HFFc6 (cell line): ENCODE measurements around the gene SPINK2. TPM values are rescaled to one million over a fixed set of nuclear protein-coding genes. Genes with fewer than 3 reads are reported as not detected.

ENCODE experiments used
- DNase-seq: peaks from one replicate; pipeline ENCODE4 v3.0.0-alpha.2; 2018
- H3K27ac Mint-ChIP-seq: 2 replicates; pipeline ENCODE4 v1.8.0; 2020; ENCODE audit warnings: mild to moderate bottlenecking, mixed read lengths
- H3K27me3 Mint-ChIP-seq: 2 replicates; pipeline ENCODE4 v1.8.0; 2021; ENCODE audit warnings: mild to moderate bottlenecking, moderate library complexity, mixed read lengths; ENCODE audit not compliant: insufficient read depth
- H3K36me3 Mint-ChIP-seq: 2 replicates; pipeline ENCODE4 v1.8.0; 2021; ENCODE audit warnings: low read depth, mixed read lengths
- H3K4me1 Mint-ChIP-seq: 2 replicates; pipeline ENCODE4 v1.8.0; 2020; ENCODE audit warnings: low read depth, mixed read lengths
- H3K4me3 Mint-ChIP-seq: 2 replicates; pipeline ENCODE4 v1.8.0; 2020; ENCODE audit warnings: mild to moderate bottlenecking, moderate library complexity, mixed read lengths
- H3K9me3 Mint-ChIP-seq: 2 replicates; pipeline ENCODE4 v1.8.0; 2020; ENCODE audit warnings: mild to moderate bottlenecking, mixed read lengths
- total RNA-seq, 6 experiments: library from RNA; stranded (reverse); fragmentation: NEBNext Ultra II Directional; extraction: Animal tissue kit (Norgen Biotek cat#: 25700); gene quantifications; 2 replicates in 1 of 6; 3 replicates in 5 of 6; pipeline ENCODE4 v1.2.3, GENCODE V29; 2021
- TF ChIP-seq, protein P1 (sequence below): fragments of 200-600 bp; sonication (generic); IDR thresholded peaks from 2 replicates; pipeline ENCODE4 v1.5.0; 2021; ENCODE audit warnings: antibody characterized with exemption, mild to moderate bottlenecking

SPINK2 gene
- total RNA-seq, 6 experiments from 2014 or later: not detected

DNA sequence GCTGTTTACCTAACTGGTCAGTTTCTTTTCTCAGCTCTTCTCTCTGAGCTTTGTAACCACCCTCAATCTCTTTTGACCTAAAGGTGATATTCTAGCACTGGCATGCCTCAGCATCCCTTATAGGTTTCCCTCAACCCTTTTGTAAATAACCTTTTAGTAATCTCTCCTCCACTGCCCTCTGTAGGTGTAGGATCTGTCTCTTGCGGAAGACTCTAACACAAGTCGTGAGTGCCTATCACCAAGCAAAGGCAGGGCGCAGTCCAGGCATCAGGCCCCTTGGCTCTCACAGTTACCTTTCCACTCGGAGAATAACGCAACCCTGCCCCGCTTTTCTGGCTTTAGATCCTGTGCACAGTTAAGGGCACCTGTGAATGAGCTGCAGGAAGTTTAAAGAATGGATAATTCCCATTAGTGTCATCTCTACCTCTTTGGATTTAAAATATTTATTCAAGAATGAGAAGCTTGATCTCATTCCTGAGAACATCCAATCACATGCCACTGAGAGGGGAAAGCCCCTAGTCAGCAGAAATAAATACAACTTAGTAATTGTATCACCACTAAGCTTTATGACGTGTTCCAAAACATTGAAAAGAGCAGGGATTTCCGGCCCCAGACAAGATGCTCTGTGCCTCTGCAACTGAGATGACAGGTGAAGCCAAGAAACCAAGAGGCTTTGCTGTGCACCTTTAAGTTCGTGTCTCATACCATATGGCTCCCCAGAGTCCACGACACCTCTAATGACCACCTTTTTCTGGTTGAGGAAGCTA, 58.8 kb downstream of the SPINK2 start:
- H3K4me1 Mint-ChIP-seq: peaks cover 30% of the 10 kb centered on the region
- no peaks in the 10 kb centered on the region for H3K36me3 Mint-ChIP-seq
- no peak for DNase-seq
- peaks cover 17% of the 10 kb centered on the region for H3K27me3 Mint-ChIP-seq
- H3K4me3 Mint-ChIP-seq: no peak overlapping the region
- no peaks in the 10 kb centered on the region for H3K9me3 Mint-ChIP-seq
- H3K27ac Mint-ChIP-seq: no peak overlapping the region
- TF ChIP-seq, protein P1, sequence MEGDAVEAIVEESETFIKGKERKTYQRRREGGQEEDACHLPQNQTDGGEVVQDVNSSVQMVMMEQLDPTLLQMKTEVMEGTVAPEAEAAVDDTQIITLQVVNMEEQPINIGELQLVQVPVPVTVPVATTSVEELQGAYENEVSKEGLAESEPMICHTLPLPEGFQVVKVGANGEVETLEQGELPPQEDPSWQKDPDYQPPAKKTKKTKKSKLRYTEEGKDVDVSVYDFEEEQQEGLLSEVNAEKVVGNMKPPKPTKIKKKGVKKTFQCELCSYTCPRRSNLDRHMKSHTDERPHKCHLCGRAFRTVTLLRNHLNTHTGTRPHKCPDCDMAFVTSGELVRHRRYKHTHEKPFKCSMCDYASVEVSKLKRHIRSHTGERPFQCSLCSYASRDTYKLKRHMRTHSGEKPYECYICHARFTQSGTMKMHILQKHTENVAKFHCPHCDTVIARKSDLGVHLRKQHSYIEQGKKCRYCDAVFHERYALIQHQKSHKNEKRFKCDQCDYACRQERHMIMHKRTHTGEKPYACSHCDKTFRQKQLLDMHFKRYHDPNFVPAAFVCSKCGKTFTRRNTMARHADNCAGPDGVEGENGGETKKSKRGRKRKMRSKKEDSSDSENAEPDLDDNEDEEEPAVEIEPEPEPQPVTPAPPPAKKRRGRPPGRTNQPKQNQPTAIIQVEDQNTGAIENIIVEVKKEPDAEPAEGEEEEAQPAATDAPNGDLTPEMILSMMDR: no peak

DNA sequence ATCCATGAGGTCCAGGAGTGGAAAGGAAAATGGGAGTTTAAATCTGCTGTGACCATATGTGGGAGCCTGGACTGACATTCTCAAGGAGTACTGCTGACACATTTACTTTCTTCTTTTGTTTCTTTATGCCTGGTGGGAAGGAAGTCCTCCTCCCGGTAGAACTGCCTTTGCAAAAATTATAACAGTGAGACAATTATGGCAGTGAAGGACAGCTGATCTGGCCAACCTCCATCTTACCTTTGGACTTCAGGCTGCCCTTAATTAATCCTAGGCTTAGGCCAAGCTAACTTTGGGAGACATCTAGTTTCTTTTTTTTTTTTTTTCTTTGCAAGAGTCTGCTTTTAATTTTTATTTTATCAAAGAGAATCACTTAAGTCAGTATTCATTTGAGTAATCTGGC, 61.3 kb downstream of the SPINK2 start:
- H3K9me3 Mint-ChIP-seq: no peaks in the 10 kb centered on the region
- H3K27ac Mint-ChIP-seq: no peak overlapping the region
- peaks cover 11% of the 10 kb centered on the region for H3K27me3 Mint-ChIP-seq
- TF ChIP-seq, protein P1: no peak
- no peak overlapping the region for H3K4me3 Mint-ChIP-seq
- H3K36me3 Mint-ChIP-seq: no peaks in the 10 kb centered on the region
- H3K4me1 Mint-ChIP-seq: peaks cover 52% of the 10 kb centered on the region
- DNase-seq: no peak

Other genes with a start within 250 kb of the SPINK2 start
- gene HOPX, start 140.4 kb downstream of the SPINK2 start, total RNA-seq: not detected
- 10 to 100 TPM; 48.0 to 53.4 (median 52.1) TPM for gene REST, start 86.2 kb upstream of the SPINK2 start, total RNA-seq
- gene NOA1, start 155.9 kb upstream of the SPINK2 start, total RNA-seq: 10 to 100 TPM; 10.5 to 14.7 (median 13.8) TPM
- 10 to 100 TPM; 83.5 to 90.9 (median 87.8) TPM for gene POLR2B, start 157.2 kb upstream of the SPINK2 start, total RNA-seq